ENCODE measurements around the gene ZNF311. TPM values are rescaled to one million over a fixed set of nuclear protein-coding genes. Genes with fewer than 3 reads are reported as not detected.

ZNF311 gene
- total and polyA plus RNA-seq, 2 of the 13 experiments (the other 11 are each of a cell fraction or from before 2014, with no cell fraction given) = not detected

DNA sequence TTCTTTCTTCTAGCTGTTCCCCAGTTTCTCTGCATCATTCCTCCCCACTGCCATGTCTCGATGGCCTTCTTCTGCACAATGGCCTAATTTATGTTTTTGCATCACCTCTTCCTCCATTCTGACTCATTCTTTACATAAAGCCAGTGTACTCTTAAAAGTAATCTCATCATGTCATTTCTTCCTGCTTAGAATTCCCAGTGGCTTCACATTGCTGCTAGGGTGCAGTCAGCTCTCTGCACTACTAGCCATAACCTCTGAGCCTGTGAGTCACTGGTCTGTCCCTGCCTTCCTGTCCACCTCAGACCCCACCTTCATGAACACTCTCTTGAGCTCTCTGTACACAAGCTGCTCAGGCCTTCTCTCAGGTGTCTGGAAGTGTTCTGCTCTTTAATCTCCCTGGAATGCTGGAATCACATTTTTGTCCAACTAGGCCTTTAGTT, 57.3 kb downstream of the ZNF311 start (continued):
- TF ChIP-seq ZSCAN30 (CRISPR knock-in tag; IDR thresholded peaks at IDR 0.05) (no peak), NFYC (CRISPR knock-in tag; IDR thresholded peaks at IDR 0.05) (no peak), PHF8 (CRISPR knock-in tag; IDR thresholded peaks at IDR 0.05) (no peak), ZNF615 (CRISPR knock-in tag; IDR thresholded peaks at IDR 0.05; ENCODE audit: borderline replicate concordance) (no peak), IRX3 (CRISPR knock-in tag; IDR thresholded peaks at IDR 0.05; ENCODE audit: borderline replicate concordance, low read depth) (no peak), ZNF7 (CRISPR knock-in tag; IDR thresholded peaks at IDR 0.05) (no peak), SP4 (CRISPR knock-in tag; IDR thresholded peaks at IDR 0.05) (no peak), GABPB1 (CRISPR knock-in tag; IDR thresholded peaks at IDR 0.05) (no peak), ZNF101 (CRISPR knock-in tag; IDR thresholded peaks at IDR 0.05; ENCODE audit: borderline replicate concordance, low read depth) (no peak), ZBTB21 (CRISPR knock-in tag; IDR thresholded peaks at IDR 0.05) (peak; percentile 46; the same call in 1 of the 2 replicates), RARA (CRISPR knock-in tag; IDR thresholded peaks at IDR 0.05) (peak; percentile 38; the same call in 1 of the 2 replicates), CEBPG (CRISPR knock-in tag; IDR thresholded peaks at IDR 0.05) (peak; percentile 55; the same call in 1 of the 2 replicates), ZC3H13 (CRISPR knock-in tag; IDR thresholded peaks at IDR 0.05) (no peak), NR2F2 (IDR thresholded peaks at IDR 0.05; ENCODE audit: borderline replicate concordance, low read depth) (no peak), SAFB2 (CRISPR knock-in tag; IDR thresholded peaks at IDR 0.05; ENCODE audit: borderline replicate concordance, low read depth) (no peak; the same call in 1 of the 2 replicates)
- TF ChIP-seq, protein P1, sequence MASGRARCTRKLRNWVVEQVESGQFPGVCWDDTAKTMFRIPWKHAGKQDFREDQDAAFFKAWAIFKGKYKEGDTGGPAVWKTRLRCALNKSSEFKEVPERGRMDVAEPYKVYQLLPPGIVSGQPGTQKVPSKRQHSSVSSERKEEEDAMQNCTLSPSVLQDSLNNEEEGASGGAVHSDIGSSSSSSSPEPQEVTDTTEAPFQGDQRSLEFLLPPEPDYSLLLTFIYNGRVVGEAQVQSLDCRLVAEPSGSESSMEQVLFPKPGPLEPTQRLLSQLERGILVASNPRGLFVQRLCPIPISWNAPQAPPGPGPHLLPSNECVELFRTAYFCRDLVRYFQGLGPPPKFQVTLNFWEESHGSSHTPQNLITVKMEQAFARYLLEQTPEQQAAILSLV (CRISPR knock-in tag; IDR thresholded peaks at IDR 0.05; ENCODE audit: borderline replicate concordance) = no peak
- TF ChIP-seq, protein P2, sequence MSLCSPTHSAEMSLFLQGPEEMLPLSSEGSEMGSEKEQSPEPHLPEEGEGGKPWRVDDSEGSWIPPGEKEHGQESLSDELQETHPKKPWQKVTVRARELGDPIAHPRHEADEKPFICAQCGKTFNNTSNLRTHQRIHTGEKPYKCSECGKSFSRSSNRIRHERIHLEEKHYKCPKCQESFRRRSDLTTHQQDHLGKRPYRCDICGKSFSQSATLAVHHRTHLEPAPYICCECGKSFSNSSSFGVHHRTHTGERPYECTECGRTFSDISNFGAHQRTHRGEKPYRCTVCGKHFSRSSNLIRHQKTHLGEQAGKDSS (CRISPR knock-in tag; IDR thresholded peaks at IDR 0.05; ENCODE audit: borderline replicate concordance, low read depth) = peak; percentile 40; the same call in 1 of the 2 replicates
- TF ChIP-seq, protein P3, sequence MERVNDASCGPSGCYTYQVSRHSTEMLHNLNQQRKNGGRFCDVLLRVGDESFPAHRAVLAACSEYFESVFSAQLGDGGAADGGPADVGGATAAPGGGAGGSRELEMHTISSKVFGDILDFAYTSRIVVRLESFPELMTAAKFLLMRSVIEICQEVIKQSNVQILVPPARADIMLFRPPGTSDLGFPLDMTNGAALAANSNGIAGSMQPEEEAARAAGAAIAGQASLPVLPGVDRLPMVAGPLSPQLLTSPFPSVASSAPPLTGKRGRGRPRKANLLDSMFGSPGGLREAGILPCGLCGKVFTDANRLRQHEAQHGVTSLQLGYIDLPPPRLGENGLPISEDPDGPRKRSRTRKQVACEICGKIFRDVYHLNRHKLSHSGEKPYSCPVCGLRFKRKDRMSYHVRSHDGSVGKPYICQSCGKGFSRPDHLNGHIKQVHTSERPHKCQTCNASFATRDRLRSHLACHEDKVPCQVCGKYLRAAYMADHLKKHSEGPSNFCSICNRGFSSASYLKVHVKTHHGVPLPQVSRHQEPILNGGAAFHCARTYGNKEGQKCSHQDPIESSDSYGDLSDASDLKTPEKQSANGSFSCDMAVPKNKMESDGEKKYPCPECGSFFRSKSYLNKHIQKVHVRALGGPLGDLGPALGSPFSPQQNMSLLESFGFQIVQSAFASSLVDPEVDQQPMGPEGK (CRISPR knock-in tag; IDR thresholded peaks at IDR 0.05) = no peak
- TF ChIP-seq, protein P4, sequence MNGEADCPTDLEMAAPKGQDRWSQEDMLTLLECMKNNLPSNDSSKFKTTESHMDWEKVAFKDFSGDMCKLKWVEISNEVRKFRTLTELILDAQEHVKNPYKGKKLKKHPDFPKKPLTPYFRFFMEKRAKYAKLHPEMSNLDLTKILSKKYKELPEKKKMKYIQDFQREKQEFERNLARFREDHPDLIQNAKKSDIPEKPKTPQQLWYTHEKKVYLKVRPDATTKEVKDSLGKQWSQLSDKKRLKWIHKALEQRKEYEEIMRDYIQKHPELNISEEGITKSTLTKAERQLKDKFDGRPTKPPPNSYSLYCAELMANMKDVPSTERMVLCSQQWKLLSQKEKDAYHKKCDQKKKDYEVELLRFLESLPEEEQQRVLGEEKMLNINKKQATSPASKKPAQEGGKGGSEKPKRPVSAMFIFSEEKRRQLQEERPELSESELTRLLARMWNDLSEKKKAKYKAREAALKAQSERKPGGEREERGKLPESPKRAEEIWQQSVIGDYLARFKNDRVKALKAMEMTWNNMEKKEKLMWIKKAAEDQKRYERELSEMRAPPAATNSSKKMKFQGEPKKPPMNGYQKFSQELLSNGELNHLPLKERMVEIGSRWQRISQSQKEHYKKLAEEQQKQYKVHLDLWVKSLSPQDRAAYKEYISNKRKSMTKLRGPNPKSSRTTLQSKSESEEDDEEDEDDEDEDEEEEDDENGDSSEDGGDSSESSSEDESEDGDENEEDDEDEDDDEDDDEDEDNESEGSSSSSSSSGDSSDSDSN (CRISPR knock-in tag; IDR thresholded peaks at IDR 0.05) = no peak
- TF ChIP-seq, protein P5, sequence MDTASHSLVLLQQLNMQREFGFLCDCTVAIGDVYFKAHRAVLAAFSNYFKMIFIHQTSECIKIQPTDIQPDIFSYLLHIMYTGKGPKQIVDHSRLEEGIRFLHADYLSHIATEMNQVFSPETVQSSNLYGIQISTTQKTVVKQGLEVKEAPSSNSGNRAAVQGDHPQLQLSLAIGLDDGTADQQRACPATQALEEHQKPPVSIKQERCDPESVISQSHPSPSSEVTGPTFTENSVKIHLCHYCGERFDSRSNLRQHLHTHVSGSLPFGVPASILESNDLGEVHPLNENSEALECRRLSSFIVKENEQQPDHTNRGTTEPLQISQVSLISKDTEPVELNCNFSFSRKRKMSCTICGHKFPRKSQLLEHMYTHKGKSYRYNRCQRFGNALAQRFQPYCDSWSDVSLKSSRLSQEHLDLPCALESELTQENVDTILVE (CRISPR knock-in tag; IDR thresholded peaks at IDR 0.05) = no peak
- TF ChIP-seq, protein P6, sequence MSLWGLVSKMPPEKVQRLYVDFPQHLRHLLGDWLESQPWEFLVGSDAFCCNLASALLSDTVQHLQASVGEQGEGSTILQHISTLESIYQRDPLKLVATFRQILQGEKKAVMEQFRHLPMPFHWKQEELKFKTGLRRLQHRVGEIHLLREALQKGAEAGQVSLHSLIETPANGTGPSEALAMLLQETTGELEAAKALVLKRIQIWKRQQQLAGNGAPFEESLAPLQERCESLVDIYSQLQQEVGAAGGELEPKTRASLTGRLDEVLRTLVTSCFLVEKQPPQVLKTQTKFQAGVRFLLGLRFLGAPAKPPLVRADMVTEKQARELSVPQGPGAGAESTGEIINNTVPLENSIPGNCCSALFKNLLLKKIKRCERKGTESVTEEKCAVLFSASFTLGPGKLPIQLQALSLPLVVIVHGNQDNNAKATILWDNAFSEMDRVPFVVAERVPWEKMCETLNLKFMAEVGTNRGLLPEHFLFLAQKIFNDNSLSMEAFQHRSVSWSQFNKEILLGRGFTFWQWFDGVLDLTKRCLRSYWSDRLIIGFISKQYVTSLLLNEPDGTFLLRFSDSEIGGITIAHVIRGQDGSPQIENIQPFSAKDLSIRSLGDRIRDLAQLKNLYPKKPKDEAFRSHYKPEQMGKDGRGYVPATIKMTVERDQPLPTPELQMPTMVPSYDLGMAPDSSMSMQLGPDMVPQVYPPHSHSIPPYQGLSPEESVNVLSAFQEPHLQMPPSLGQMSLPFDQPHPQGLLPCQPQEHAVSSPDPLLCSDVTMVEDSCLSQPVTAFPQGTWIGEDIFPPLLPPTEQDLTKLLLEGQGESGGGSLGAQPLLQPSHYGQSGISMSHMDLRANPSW (CRISPR knock-in tag; IDR thresholded peaks at IDR 0.05; ENCODE audit: borderline replicate concordance) = no peak
